Heart left ventricle (tissue), 13 donors: ENCODE results near the gene CBFA2T3.

Experiments used
- POLR2A ChIP-seq, 2 donors: fragments of 450-650 bp; IDR thresholded peaks; one replicate each; pipeline ENCODE4 v1.6.1; 2017; ENCODE audit warnings: antibody characterized with exemption in 2 of 2, mild to moderate bottlenecking in 2 of 2, moderate library complexity in 2 of 2
- TF ChIP-seq, protein P1 (sequence below), 12 donors: fragments of 200-600 bp; sonication (generic) in 4 of 12; IDR thresholded peaks; one replicate each; pipeline versions ENCODE4 v1.5.0 to v1.8.0; 2018 to 2022; ENCODE audit warnings: antibody characterized with exemption in 12 of 12, mild to moderate bottlenecking in 5 of 12
- donor health status: ischemic (EF 13 %, LVEDD 7.1; RV severe dilation, severe dysfunction).
- donor health status: DM: no; HTN: yes; CAD: no.
- donor health status: DM: no; HTN: no; CAD: no.
- donor health status: ischemic (EF 25% LVEDD 6.9; RV normal size, moderate dysfunction).
- donor health status: ischemic (EF 25% LVEDD 5.7; RV mildly dilated, moderate dysfunction).
- donor health status: ischemic (EF 35%, LVEDD 5.7; RV mildly dilated, moderate dysfunction).
- donor health status: nonischemic (EF 11% LVEDD 7.7; RV severe dilation, severe dysfunction).
- donor health status: DM: yes; HTN: yes; CAD: no.
- donor health status: PGD.
- donor health status: ischemic (EF 29% LVEDD 5.4; RV normal size, mild dysfunction).
- donor health status: nonischemic (EF 23%, LVEDD 6.1; RV moderate dilation, normal function).

DNA sequence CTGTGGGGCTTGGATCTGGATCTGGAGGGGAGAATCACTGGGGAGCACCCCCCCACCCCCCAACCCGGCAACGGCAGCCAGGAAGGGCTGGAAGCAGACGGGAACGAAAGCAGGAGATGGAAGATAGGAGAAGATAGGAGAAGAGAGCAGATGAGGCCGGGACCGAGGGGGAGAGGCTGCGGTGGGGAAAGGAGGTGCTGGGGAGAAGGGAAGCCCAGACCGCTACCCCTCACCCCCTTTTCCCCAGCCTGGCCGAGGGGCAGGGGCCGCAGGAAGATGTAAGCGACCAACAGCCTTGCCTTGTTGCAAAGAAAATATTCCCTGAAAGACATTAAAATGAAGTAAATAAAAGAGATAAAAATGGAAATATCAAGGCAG lies 26.8 kb upstream of the CBFA2T3 start:
- TF ChIP-seq, protein P1, sequence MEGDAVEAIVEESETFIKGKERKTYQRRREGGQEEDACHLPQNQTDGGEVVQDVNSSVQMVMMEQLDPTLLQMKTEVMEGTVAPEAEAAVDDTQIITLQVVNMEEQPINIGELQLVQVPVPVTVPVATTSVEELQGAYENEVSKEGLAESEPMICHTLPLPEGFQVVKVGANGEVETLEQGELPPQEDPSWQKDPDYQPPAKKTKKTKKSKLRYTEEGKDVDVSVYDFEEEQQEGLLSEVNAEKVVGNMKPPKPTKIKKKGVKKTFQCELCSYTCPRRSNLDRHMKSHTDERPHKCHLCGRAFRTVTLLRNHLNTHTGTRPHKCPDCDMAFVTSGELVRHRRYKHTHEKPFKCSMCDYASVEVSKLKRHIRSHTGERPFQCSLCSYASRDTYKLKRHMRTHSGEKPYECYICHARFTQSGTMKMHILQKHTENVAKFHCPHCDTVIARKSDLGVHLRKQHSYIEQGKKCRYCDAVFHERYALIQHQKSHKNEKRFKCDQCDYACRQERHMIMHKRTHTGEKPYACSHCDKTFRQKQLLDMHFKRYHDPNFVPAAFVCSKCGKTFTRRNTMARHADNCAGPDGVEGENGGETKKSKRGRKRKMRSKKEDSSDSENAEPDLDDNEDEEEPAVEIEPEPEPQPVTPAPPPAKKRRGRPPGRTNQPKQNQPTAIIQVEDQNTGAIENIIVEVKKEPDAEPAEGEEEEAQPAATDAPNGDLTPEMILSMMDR (IDR thresholded peaks at IDR 0.05), result no peak
- no peak for TF ChIP-seq POLR2A (IDR thresholded peaks at IDR 0.05)
